Panc1 (cell line): Measurements from ENCODE around the gene SLC9A7.

Source experiments
- CTCF ChIP-seq: fragments of 450-650 bp; IDR thresholded peaks from 2 replicates; pipeline ENCODE4 v1.5.1; 2017; ENCODE audit warnings: mild to moderate bottlenecking
- POLR2AphosphoS5 ChIP-seq: IDR thresholded peaks from 2 replicates; pipeline ENCODE4 v1.6.1; 2012; ENCODE audit warnings: mild to moderate bottlenecking, low read depth, low read length, moderate library complexity
- REST ChIP-seq, 2 experiments: IDR thresholded peaks; 2 replicates each; pipeline ENCODE4 v1.6.1; 2011 to 2012; ENCODE audit warnings: low read depth in 2 of 2, control low read depth in 1 of 2, low read length in 1 of 2, mild to moderate bottlenecking in 1 of 2, moderate library complexity in 1 of 2; ENCODE audit not compliant: insufficient read depth in 1 of 2
- SIN3A ChIP-seq: IDR thresholded peaks from 2 replicates; pipeline ENCODE4 v1.6.1; 2012; ENCODE audit warnings: low read depth, mild to moderate bottlenecking, low read length, moderate library complexity, borderline replicate concordance; ENCODE audit not compliant: insufficient read depth

- TF ChIP-seq CTCF (no peak), REST (IDR thresholded peaks at IDR 0.05; ENCODE audit: insufficient read depth in 1 of 2, low read depth in 2 of 2, low read length in 1 of 2) (no peak), POLR2AphosphoS5 (no peak), SIN3A (no peak)
These were observed 159.8 kb downstream of the SLC9A7 start for GRCh38 chrX:46599051-46599560.
